Heart left ventricle (tissue), 16 donors: ENCODE measurements around the gene RNF213. TPM values are rescaled to one million over a fixed set of nuclear protein-coding genes. Genes with fewer than 3 reads are reported as not detected.

ENCODE experiments used
- ATAC-seq, 4 donors: fragments of 200-7000 bp; cut with Tn5 transposase; one replicate each; pipeline ENCODE4 v1.9.1; 2020 to 2022; ENCODE audit warnings: moderate library complexity in 4 of 4, mild to moderate bottlenecking in 3 of 4, moderate number of reproducible peaks in 1 of 4
- DNase-seq, 5 donors: peaks; one replicate each; pipeline ENCODE4 v3.0.0-alpha.2; 2020
- H3K27ac ChIP-seq, 12 donors: fragments of 200-600 bp; sonication (generic) in 4 of 12; one replicate each; pipeline versions ENCODE4 v1.5.0 to v1.8.0; 2016 to 2022; ENCODE audit warnings: mild to moderate bottlenecking in 2 of 12
- H3K27me3 ChIP-seq, 9 donors: fragments of 200-600 bp; sonication (generic) in 2 of 9; one replicate each; pipeline versions ENCODE4 v1.5.1 to v1.8.0; 2016 to 2022; ENCODE audit warnings: mild to moderate bottlenecking in 3 of 9
- H3K36me3 ChIP-seq, 9 donors: fragments of 200-600 bp; sonication (generic) in 2 of 9; one replicate each; pipeline versions ENCODE4 v1.5.0 to v1.8.0; 2018 to 2022; ENCODE audit warnings: mild to moderate bottlenecking in 2 of 9
- H3K4me1 ChIP-seq, 12 donors: fragments of 200-600 bp; sonication (generic) in 4 of 12; one replicate each; pipeline versions ENCODE4 v1.5.0 to v1.8.0; 2016 to 2022; ENCODE audit warnings: mild to moderate bottlenecking in 3 of 12
- H3K4me3 ChIP-seq, 12 donors: fragments of 200-600 bp; sonication (generic) in 4 of 12; one replicate each; pipeline versions ENCODE4 v1.5.0 to v1.8.0; 2017 to 2022; ENCODE audit warnings: mild to moderate bottlenecking in 9 of 12, moderate library complexity in 4 of 12
- H3K9me3 ChIP-seq, 12 donors: fragments of 200-600 bp; sonication (generic) in 4 of 12; one replicate each; pipeline versions ENCODE4 v1.5.0 to v1.8.0; 2016 to 2022; ENCODE audit warnings: mild to moderate bottlenecking in 1 of 12
- POLR2A ChIP-seq, 2 donors: fragments of 450-650 bp; IDR thresholded peaks; one replicate each; pipeline ENCODE4 v1.6.1; 2017; ENCODE audit warnings: antibody characterized with exemption in 2 of 2, mild to moderate bottlenecking in 2 of 2, moderate library complexity in 2 of 2
- WGBS, 4 donors: extraction: QIAGEN DNeasy Blood & Tissue Kit in 2 of 4; methylation state at CpG; one replicate each; pipeline versions ENCODE4 v1.1.5 to v1.1.7; 2013 to 2018; 5-methylcytosine and 5-hydroxymethylcytosine counted together
- intact Hi-C, 10 donors: fragments of 100-400 bp; cut with DNase I; formaldehyde crosslinking; loops; one replicate each; pipeline versions ENCODE4 v1.11.1 to v1.14.2; 2022
- polyA plus RNA-seq, 2 donors: library from polyadenylated mRNA; stranded (reverse); fragments of 200-250 nt; gene quantifications; one replicate each; pipeline ENCODE4 v1.2.3, GENCODE V29; 2013
- total RNA-seq, 9 donors: library from RNA; depleted of rRNA in 2 of 9; stranded (reverse); fragments of >200 nt in 2 of 9; fragmentation: NEBNext Ultra II Directional in 3 of 9; extraction: Animal tissue kit (Norgen Biotek cat#: 25700) in 3 of 9; gene quantifications; one replicate each; pipeline versions ENCODE4 v1.1.0 to v1.2.4, GENCODE V29; 2016 to 2023
- TF ChIP-seq, protein P1 (sequence below), 12 donors: fragments of 200-600 bp; sonication (generic) in 4 of 12; IDR thresholded peaks; one replicate each; pipeline versions ENCODE4 v1.5.0 to v1.8.0; 2018 to 2022; ENCODE audit warnings: antibody characterized with exemption in 12 of 12, mild to moderate bottlenecking in 5 of 12
- donor health status: ischemic (EF 13 %, LVEDD 7.1; RV severe dilation, severe dysfunction).
- donor health status: healthy with polysubstance abuse.
- donor health status: DM: no; HTN: yes; CAD: no.
- donor health status: DM: no; HTN: no; CAD: no.
- donor health status: ischemic (EF 25% LVEDD 6.9; RV normal size, moderate dysfunction).
- donor health status: ischemic (EF 25% LVEDD 5.7; RV mildly dilated, moderate dysfunction).
- donor health status: healthy.
- donor health status: DM: yes; HTN: yes; CAD: no.
- donor health status: ischemic (EF 35%, LVEDD 5.7; RV mildly dilated, moderate dysfunction).
- donor health status: nonischemic (EF 11% LVEDD 7.7; RV severe dilation, severe dysfunction).
- donor health status: DM: yes; HTN: yes; CAD: no.
- donor health status: PGD.
- donor health status: ischemic (EF 29% LVEDD 5.4; RV normal size, mild dysfunction).
- donor health status: nonischemic (EF 23%, LVEDD 6.1; RV moderate dilation, normal function).

RNF213 gene
- total and polyA plus RNA-seq, 11 donors: 23.1 to 167 (median 31.4) TPM

DNA sequence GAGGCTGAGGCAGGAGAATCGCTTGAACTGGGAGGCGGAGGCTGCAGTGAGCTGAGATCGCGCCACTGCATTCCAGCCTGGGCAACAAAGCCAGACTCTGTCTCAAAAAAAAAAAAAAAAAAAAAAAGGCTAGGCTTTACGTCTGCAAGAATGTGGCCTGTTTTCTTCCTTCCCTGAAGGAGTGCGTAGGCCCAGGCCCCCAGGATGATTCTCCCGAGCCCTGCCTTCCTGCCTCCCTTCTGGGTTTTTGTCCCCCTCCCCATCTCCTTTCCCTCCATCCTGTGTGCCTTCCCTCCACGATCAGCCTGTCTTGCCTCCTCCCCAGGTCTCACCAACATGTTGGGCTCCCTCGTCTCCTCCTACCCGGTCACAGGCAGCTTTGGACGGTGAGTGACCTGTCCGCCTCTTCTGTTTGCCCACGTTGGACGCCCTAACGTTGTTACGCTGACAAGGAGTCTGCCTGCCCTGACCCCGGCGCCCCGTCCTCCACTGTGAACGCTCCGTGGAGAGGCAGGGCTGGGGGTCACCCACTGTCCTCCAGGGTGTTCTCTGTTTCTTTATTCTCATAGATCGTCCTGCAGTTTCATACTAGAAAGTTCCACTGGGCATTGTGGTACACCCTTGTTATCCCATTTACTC, 15.7 kb upstream of the RNF213 start:
- no peak overlapping the region for H3K27ac ChIP-seq
- H3K4me3 ChIP-seq: no peak overlapping the region
- H3K4me1 ChIP-seq: peaks cover 0 to 4% (median 0%) of the 10 kb centered on the region in 12 donors
- peaks cover 0 to 87% (median 45%) of the 10 kb centered on the region in 9 donors for H3K36me3 ChIP-seq
- no peaks in the 10 kb centered on the region for H3K27me3 ChIP-seq
- DNase-seq: no peak
- H3K9me3 ChIP-seq: no peaks in the 10 kb centered on the region
- TF ChIP-seq POLR2A (IDR thresholded peaks at IDR 0.05): no peak
- TF ChIP-seq, protein P1, sequence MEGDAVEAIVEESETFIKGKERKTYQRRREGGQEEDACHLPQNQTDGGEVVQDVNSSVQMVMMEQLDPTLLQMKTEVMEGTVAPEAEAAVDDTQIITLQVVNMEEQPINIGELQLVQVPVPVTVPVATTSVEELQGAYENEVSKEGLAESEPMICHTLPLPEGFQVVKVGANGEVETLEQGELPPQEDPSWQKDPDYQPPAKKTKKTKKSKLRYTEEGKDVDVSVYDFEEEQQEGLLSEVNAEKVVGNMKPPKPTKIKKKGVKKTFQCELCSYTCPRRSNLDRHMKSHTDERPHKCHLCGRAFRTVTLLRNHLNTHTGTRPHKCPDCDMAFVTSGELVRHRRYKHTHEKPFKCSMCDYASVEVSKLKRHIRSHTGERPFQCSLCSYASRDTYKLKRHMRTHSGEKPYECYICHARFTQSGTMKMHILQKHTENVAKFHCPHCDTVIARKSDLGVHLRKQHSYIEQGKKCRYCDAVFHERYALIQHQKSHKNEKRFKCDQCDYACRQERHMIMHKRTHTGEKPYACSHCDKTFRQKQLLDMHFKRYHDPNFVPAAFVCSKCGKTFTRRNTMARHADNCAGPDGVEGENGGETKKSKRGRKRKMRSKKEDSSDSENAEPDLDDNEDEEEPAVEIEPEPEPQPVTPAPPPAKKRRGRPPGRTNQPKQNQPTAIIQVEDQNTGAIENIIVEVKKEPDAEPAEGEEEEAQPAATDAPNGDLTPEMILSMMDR (IDR thresholded peaks at IDR 0.05): no peak
- intact Hi-C loops: no loop called here
- WGBS, 4 donors: 88 to 92% (median 90%) methylated on average over 22 of the region's 22 CpGs
- no peak for ATAC-seq

DNA sequence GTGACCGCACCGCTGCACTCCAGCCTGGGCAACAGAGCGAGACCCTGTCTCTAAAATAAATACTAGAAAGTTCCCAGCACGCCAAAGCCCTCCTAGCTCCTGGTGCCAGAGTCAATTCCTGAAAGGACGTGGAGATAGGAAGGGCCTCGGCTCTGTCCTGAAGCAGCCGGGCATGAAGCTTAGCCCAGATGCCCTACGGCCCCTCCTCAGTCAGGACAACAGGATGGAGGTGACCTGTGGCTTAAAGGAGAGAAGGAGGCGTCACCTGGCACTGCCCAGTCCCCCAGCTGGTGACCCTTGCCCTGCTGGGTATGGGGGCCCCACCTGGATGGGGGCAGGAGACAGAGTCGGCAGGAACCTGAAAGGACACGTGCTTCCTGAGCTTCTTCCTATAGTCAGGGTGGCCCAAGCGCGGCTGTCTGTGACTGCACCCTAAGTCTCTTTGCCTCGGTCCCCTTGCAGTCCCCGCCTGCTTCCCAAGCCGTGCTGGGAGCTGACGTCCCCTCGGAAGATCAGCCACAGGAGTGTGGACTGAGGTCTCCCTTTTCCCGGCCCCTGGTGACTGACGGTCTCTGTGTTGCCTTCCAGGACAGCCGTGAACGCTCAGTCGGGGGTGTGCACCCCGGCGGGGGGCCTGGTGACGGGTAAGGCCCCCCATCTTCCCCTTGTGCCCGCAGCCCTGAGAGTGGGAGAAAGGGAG, 14.9 kb upstream of the RNF213 start:
- Histone ChIP-seq H3K36me3 (peaks cover 0 to 88% (median 42%) of the 10 kb centered on the region in 9 donors), H3K9me3 (no peaks in the 10 kb centered on the region), H3K27me3 (no peaks in the 10 kb centered on the region), H3K4me3 (no peak overlapping the region), H3K27ac (no peak overlapping the region), H3K4me1 (peaks cover 0 to 4% (median 0%) of the 10 kb centered on the region in 12 donors)
- TF ChIP-seq, protein P1 (IDR thresholded peaks at IDR 0.05): no peak
- TF ChIP-seq POLR2A (IDR thresholded peaks at IDR 0.05): no peak
- ATAC-seq (no peak), DNase-seq (no peak)
- intact Hi-C loops: no loop called here
- 93 to 98% (median 94%) methylated on average over 18 to 27 of the region's 27 CpGs for WGBS, 4 donors

DNA sequence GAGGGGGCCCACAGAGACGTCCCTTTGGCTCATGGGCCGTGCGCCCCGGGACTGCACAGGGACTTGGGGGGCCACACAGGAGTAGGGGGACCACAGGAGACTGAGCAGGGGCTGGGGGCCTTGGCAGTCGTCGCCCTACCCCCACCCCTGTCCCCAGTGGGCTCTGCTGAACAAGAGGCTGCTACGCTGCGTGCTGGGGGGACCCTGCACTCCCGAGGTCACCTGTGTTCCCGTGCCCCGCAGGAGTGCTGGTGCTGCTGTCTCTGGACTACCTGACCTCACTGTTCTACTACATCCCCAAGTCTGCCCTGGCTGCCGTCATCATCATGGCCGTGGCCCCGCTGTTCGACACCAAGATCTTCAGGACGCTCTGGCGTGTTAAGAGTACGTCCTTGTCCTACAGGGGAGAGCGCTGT, 14.4 kb upstream of the RNF213 start:
- Histone ChIP-seq H3K36me3 (peaks cover 0 to 87% (median 36%) of the 10 kb centered on the region in 9 donors), H3K9me3 (no peaks in the 10 kb centered on the region), H3K4me3 (no peak overlapping the region), H3K27me3 (no peaks in the 10 kb centered on the region), H3K27ac (no peak overlapping the region), H3K4me1 (peaks cover 0 to 4% (median 0%) of the 10 kb centered on the region in 12 donors)
- TF ChIP-seq POLR2A (IDR thresholded peaks at IDR 0.05): no peak
- TF ChIP-seq, protein P1 (IDR thresholded peaks at IDR 0.05): no peak
- intact Hi-C loops: no loop called here
- ATAC-seq (no peak), DNase-seq (no peak)
- WGBS, 4 donors: 93 to 96% (median 95%) methylated on average over 10 to 19 of the region's 19 CpGs

GRCh38 chr17:80246726-80247125, 13.9 kb upstream of the RNF213 start:
- intact Hi-C loops: no loop called here
- Histone ChIP-seq H3K4me3 (no peak overlapping the region), H3K9me3 (no peaks in the 10 kb centered on the region), H3K4me1 (peaks cover 0 to 4% (median 0%) of the 10 kb centered on the region in 12 donors), H3K27ac (no peak overlapping the region), H3K27me3 (no peaks in the 10 kb centered on the region), H3K36me3 (peaks cover 0 to 87% (median 33%) of the 10 kb centered on the region in 9 donors)
- WGBS, 4 donors: 90 to 96% (median 95%) methylated on average over 6 to 8 of the region's 8 CpGs
- ATAC-seq: no peak
- TF ChIP-seq, protein P1 (IDR thresholded peaks at IDR 0.05): no peak
- TF ChIP-seq POLR2A (IDR thresholded peaks at IDR 0.05): no peak
- DNase-seq: no peak
